Measurements from ENCODE around the gene TP73.
"Not testable (repeated sequence)": the region's sequence is repeated elsewhere in the genome, so short reads cannot be mapped to it uniquely, and the experiment has no call there.

Gene TP73

GRCh38 chr1:3745590-3746381 lies 93.5 kb downstream of the TP73 start:
- DNase-seq: peak in 5 of 14 donors; percentile 10 to 76 (median 17)

GRCh38 chr1:3746389-3746829 lies 94.1 kb downstream of the TP73 start:
- peak in 2 of 14 donors; percentile 24 to 55 for DNase-seq

GRCh38 chr1:3746830-3747521 lies 94.7 kb downstream of the TP73 start:
- DNase-seq: peak; percentile 12 to 90 (median 76)

GRCh38 chr1:3747522-3747848 lies 95.2 kb downstream of the TP73 start:
- no peak for DNase-seq

GRCh38 chr1:3747903-3748302 lies 95.6 kb downstream of the TP73 start:
- DNase-seq: no peak

GRCh38 chr1:3748316-3748900 lies 96.1 kb downstream of the TP73 start:
- not testable (repeated sequence) for DNase-seq

- DNase-seq: no peak
Measured at GRCh38 chr1:3749512-3749911, 97.2 kb downstream of the TP73 start.

- no peak for DNase-seq
Measured at GRCh38 chr1:3750741-3751140, 98.4 kb downstream of the TP73 start.

GRCh38 chr1:3752400-3752945 lies 100.2 kb downstream of the TP73 start, which contains the start of gene CCDC27:
Gene CCDC27, plus strand, starts transcription at chr1:3752450. Its CDS starts 32 bp downstream, at chr1:3752482.
- DNase-seq: no peak

GRCh38 chr1:3753656-3754454 lies 101.5 kb downstream of the TP73 start:
- no peak for DNase-seq

- no peak for DNase-seq
Measured at GRCh38 chr1:3756394-3756793, 104.1 kb downstream of the TP73 start.

- DNase-seq: no peak
Measured at GRCh38 chr1:3759164-3759563, 106.8 kb downstream of the TP73 start.

- DNase-seq: no peak
Measured at GRCh38 chr1:3759796-3760195, 107.5 kb downstream of the TP73 start.

- no peak for DNase-seq
Measured at GRCh38 chr1:3761296-3762010, 109.1 kb downstream of the TP73 start.

- DNase-seq: no peak
Measured at GRCh38 chr1:3762151-3762872, 110.0 kb downstream of the TP73 start.

GRCh38 chr1:3762873-3763228 lies 110.5 kb downstream of the TP73 start:
- DNase-seq: no peak

- DNase-seq: no peak
Measured at GRCh38 chr1:3763351-3764125, 111.2 kb downstream of the TP73 start.

GRCh38 chr1:3767328-3767925 lies 115.1 kb downstream of the TP73 start:
- DNase-seq: no peak

GRCh38 chr1:3768811-3769390 lies 116.6 kb downstream of the TP73 start:
- DNase-seq: no peak

All from C1 segment of cervical spinal cord (tissue), 14 donors.